NCI-H1930 (cell line): ENCODE data around the gene PIK3AP1.

Experiments
- DNase-seq, 2 experiments: peaks; one replicate each; lab custom pipeline; 2025; lab: John Stamatoyannopoulos, UW

Gene PIK3AP1

DNA sequence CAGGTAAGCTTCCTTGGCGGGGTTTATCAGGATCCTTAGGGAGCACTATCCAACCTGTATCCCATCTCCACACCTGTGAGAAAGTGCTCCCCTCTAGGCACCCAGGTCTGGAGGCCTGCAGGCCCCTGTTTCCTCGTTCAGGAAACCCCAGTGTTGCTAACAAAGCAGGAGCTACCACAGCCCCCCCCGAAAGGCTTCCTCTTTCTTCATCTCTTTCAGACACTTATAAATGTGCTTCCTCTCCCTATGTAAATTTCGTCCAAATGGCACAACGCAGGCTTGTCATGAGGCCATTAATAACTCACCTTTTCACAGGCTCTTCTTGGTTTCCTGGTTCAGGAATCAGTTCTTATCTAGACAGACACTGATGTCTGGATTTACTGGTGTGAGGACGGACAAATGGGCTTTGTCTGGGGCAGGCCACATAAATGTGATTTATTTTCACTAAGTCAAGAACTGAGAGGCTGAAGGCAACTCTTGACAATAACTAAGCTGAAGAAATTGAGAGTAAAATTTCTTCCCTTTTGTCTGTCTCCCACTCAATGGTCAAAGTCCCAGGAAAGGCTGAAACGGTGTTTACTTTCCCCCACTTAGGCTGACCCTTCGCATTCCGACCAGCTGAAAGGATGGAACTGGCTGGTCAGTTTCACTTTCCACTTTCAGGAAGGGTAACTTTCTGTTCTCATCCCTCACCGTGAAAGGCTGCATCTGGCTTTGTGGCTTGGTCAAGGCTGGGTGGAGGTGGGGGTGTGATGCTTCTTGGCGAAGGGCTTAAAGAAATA lies 46.8 kb downstream of the PIK3AP1 start:
- DNase-seq, result no peak

DNA sequence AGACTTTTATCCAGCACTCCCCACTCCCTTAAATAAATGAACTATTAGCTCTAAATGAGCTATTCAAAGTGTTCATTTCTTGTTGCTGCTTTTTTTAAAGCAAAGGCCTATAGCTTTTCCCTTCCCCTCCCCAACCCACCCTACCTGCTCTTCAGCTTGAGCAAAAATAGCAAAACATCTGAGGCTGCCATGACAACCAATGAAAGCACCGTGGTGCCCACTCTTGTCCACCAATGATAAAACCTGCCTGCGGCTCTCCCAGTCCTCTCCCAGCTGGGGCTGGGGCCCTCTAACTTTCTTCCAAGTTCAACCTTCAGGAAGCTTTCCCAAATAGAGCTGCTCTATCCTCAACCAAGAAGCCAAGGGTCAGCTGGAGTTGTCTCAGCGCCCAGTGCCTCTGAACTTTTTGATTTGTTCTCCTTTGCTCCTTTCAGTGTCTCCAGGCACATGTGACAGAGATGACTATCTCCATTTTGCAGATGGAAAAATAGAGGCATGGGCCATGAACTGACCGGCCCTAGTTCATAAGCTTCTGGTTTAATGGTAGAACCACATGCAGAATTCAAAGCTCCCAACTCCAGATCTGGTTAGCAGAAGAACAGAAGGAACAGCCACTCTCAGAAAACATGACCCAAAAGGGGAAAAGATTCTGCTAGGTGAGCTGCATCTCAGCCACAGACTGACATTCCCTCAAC lies 47.7 kb downstream of the PIK3AP1 start:
- DNase-seq, result no peak

DNA sequence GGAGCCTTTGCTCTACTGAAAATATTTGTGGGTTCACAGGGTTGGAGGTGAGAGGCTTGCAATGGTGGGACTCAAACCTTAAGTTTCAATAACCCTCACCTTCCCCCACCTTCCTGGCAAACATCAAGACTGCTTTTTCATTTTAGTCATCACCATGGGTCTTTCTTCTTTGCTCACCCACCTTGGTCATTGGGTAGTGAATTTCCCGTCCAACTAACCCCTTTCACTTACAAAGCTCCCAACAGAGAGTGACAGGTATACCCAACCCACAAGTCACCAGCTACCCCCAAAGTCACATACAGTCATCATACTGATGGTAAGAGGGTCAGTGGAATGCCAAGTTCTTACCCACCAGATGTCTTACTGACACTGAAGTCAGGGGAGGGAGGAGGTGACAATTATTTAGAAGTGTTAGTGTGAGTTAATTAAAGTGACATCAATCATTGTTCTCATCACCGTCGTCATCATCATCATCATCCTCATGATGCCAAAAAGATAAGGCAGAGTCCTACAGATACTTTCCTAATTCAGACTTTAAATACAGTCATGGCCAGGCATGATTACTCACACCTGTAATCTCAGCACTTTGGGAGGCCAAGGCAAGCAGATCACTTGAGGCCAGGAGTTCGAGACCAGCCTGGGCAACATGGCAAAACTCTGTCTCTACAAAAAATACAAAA lies 49.0 kb downstream of the PIK3AP1 start:
- DNase-seq, result no peak

DNA sequence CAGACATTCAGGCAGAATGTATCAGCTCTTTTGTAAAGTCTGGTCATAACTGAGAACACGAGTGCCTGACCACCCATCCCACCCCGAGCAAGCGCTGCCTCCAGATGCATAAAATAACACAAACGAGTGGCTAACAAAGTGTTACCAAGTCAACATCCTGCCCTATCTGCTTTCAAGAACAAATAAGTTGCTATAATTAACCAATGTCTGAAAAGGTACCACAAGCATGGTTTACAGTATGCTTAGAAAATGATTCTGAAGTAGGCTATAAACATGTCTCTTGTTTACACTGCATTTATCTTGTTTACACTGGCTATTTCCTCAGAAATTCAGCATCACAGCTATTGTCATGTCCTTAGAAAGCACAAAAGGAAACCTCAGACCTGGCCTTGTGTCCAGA lies 49.5 kb downstream of the PIK3AP1 start:
- peak; percentile 63 for DNase-seq

DNA sequence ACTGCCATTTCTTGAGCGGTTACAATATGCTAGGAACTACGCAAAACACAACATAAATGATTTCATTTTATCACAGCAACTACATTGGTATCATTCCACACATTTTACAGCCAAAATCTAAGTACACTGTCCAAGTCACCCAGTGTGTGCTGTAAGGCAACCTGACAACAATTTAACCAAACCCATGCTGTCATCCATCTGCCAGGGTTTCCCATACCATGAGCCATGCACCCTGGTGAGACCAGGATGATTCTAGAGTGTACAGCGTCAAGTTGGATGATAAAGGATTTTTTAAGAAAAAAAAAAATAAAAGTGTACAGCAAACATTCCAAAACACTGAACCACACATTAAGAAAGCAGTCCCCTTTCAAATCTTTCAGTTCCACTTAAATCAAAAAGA lies 52.9 kb downstream of the PIK3AP1 start:
- DNase-seq, result no peak

DNA sequence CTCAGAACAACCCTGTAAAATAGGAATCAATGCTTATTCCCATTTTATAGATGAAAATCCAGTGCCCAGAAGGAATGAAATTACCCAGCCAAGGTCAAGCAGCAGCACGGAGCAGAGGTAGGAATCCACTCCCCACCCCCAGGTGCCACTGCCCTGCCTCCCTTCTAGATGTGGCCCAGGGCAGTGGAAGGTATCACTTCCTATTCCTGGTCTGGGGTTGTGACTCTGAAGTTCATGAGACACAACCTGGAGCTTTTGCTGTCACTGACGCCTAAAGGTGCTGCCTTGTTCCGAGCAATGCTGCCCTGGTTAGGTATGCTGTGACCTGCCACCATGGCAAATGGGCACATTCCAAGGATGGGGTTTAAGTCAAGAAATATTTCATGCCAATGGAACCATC lies 53.6 kb downstream of the PIK3AP1 start:
- DNase-seq, result no peak

DNA sequence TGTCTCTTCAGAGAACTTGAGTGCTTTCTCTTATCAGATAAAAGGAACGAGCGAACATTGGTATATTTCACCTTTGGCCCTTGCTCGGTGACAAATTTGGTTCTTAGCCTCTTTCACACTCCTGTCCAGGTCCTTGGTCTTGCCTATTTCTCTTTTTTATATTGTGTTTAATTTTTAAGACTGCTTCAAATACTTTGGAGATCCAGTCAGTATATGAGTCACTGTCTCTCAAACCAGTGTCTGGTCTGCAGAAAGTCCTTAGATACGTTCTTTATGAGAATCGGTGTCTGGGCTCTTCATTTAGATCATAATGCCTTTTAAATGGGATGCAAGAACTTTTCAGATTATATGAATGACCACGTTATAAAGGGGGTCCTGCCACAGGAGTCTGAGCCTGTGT lies 55.0 kb downstream of the PIK3AP1 start:
- no peak for DNase-seq

DNA sequence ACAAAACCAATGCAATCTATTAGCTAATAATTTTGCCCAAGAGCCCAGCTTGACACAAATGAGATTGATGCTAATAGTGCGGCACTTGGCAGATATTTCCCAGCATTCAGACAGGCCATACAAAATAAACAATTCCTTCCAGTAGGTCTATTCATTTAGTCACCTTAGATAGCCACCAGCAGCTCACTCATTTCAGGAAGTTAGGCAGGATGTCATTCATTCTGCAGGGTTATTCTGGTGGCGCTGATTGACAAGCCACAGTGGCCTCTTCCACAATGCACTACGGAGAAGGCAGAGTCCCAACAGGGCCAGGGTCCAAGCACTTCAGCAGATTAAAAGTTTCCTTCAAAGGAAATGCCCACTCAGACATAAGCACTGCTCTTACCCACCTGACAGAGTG lies 55.8 kb downstream of the PIK3AP1 start:
- no peak for DNase-seq

DNA sequence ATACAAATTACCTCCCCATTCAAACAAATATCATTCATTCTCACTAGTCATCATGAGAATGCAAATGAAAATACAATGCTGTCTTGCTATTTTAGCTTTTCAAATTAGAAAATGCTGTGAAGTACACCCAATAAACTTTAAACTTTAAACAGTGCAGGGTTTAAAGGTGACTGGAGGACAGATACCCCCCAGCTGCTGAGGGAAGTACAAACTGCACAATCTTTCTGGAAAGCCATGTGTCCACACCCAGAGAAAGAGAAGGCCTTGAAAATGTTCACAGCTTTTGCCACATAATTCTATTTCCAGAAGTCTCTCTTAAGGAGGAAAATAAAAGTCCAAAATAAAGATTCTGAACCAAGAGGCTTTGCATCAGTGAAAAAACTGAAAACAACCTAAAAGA lies 56.5 kb downstream of the PIK3AP1 start:
- no peak for DNase-seq

DNA sequence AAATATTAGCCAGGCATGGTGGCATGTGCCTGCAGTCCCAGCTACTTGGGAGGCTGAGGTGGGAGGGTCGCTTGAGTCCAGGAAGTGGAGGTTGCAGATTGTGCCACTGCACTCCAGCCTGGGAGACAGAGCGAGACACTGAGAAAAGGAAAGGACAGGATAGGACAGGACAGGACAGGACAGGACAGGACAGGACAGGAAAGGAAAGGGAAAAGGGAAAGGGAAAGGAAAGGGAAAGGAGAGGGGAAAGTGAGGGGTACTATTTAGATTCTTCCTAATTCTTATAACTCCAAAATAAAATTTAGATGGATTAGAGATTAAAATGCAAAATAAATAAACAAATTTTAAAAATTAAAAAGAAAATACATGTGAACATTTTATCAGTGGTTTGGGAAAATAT lies 58.7 kb downstream of the PIK3AP1 start:
- no peak for DNase-seq

DNA sequence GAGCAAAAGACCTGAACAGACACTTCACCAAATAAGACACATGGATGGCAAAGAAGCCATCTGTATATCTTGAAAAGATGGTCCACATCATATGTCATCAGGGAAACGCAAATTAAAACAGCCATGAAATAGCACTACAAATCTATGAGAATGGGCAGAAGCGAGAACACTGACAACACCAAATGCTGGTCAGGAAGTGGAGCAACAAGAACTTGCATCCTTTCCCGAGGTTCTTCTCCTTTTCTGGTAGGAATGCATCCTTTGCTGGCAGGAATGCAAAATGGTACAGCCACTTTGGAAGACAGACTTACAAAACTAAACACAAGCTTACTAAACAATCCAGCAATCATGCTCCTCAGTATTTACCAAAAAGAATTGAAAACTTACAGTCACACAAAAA lies 60.0 kb downstream of the PIK3AP1 start:
- DNase-seq, result no peak

DNA sequence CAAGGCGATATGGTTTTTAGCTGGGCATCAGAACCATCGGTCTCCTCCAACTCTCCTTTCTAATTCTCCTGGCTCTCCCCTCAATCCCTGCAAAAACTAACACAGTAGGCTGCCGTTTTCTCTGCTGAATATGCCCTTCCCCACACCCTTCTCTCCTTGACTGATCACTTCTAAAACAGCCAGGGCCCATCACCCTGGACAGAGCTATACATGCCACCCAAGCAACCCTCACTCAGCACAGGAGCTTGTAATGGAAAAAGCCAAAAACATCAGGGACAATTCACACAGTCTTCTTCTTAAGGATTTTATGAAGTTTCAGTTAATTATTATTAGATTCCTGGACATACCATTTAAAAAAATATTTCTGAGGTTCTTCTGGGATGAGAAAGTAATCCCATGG lies 61.5 kb downstream of the PIK3AP1 start:
- no peak for DNase-seq

DNA sequence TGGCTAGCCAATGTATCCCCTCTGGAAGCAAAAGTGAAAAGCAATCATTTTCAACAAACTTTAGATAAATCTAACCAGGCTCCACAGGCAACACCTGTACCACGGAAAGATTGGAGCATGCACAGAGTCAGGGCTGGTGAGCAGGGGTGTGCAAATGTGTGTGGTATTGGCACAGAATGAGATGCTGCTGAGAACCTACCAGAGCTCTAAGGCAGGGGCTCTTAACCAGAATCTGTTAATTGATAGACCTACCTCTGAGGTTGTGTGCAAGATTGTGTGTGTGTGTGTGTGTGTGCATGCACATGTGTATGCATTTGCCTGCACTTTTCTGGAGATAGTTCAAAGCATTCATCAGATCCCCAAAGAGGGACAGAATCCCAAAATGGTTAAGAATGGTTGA lies 62.9 kb downstream of the PIK3AP1 start:
- DNase-seq, result no peak

DNA sequence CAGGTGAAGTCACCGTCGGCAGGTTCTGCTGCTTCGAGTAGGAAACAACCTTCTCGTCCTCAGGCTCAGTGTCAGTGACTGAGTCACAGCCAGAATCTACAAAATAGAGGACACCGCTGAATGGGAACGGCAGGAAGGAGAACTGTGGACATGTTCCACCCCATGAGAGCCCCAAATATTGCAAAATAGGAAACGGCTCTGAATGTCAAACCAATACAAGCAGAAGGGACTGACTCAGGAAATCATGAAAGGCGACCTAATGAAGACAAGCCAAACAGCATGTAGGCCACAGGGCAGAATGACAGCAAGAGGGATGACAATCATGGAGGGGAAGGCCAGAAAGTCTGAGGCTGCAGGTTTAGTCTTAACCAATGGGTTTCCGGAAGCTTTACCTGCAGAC lies 63.5 kb downstream of the PIK3AP1 start:
- no peak for DNase-seq

DNA sequence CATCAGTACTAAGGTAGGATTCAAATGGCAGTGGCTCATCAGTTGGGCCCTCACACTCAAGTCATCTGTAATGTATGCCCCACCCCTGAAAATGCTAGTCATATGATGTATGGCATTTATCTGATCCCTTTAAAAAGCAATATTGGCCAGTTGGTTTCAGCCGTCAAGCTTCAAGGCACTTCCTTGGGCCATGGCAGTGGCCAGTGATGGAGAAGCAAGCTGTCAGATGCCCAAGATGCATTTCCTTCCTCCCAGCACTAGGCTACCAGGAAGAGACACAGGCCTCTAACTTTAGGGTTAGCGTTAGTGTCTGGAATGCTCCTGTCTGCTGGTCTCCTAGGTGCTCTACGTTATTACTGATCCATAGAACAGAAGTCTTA lies 64.1 kb downstream of the PIK3AP1 start:
- DNase-seq, result no peak

DNA sequence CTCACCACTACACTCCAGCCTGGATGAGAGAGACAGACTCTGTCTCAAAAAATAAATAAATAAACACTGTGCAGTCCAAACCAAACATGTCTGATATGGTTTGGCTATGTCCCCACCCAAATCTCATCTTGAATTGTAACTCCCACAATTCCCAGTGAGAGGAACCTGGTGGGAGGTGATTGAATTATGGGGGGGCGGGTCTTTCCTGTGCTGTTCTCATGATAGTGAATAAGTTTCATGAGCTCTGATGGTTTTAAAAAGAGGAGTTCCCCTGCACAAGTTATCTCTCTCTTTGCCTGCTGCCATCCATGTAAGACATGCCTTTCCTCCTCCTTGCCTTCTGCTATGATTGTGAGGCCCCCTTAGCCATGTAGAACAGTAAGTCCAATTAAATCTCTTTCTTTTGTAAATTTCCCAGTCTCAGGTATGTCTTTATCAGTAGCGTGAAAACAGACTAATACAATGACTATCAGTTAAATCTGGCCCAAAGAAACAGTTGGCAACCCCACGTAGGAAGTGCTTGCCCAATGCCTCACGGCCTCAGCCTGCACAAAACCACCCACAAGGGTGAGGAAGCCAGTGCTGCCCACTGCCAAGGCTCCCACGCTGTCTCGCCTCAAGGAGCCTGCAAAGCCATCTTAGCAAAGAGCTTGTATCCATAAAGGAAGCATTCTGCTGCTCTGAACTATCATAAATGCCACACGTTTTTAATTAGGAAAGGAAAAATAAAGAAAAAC lies 64.7 kb downstream of the PIK3AP1 start:
- DNase-seq, result no peak

DNA sequence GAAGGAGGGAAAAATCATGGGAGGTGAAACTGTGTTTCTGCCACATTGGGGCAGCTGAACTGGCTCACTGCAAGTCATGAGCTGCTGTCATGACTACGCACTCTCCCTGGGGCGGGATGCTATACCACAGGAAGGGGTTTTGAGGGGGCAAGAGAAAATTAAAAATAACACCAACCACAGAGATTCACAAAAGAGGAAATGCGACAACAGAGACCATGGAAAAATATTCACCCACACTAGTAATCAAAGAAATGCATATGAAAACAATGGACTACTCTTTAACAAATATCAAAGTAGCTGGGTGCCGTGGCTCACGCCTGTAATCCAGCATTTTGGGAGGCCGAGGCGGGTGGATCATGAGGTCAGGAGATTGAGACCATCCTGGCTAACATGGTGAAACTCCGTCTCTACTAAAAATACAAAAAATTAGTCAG lies 68.3 kb downstream of the PIK3AP1 start:
- no peak for DNase-seq

DNA sequence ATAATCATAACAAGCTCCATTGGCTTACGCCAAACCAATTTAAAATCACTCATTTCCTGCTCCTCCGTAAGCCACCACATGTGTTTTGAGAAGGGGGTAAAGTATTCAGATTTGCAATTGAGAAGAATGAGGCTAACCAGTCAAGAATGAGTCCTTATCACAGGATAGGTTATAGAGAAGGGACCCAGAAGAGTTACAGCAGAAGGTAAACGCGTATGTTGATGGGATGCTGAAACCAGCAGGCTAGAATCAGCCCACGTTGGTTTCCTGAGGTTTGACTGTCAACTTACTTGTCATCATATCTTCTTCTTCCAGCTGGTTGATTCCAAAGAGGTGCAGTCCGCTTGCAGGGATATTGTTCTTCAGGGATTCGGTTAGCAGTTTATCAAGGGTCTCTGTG lies 69.4 kb downstream of the PIK3AP1 start:
- no peak for DNase-seq

DNA sequence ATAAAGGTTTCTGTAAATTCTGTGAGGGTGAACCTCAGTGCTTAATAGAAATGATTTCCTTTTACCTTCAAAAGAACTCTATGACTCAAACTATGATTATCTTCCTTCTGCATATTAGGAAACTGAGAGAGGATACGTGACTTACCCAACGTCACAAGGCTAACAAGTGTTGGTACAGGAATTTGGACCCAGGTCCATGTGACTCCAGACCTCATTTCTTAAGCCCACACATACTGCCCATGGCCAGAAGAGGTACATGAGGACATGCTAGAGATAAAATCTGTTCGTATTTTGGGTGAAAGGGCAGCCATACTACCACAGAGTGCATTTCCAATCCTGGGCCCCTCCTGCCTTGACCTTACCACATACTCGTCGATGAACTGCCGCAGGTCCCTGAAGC lies 72.0 kb downstream of the PIK3AP1 start:
- DNase-seq, result no peak

DNA sequence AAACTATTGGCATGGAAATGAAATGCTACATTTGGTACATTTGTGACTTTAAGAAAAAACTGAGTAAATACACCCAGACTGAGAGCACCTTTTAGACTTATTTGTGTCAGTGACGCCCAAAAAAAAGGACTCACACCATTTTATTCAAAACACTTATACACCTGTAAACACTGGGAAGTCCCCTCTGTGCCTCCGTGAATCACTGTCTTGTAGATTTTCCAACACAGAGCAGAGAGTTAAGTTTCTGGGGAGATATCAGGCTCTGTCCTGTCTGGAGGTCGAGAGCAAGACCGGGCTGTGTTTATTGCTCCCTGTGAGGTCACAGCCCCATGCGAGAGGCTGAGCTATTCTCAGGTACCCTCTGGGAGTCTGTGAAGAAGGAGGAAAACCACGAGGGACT lies 72.8 kb downstream of the PIK3AP1 start:
- no peak for DNase-seq

DNA sequence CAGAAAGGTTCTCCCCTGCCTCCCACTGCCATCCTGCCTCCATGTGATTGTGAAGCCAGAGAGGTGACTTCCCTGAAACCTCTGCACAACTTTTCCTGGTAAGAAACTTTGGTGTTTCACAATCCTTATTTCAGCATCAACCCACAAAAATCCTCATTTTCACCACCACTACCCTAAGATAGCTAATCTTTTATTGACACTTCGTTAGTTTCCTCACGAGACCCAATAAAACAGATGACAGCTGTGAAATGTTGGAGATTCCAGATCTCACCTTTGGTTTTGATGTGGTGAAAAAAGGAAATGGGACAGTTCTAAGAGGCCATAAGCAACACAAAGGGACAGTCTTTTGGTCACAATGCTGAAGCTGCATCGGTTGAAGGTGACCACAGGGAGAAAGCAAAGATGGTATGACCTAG lies 73.6 kb downstream of the PIK3AP1 start:
- DNase-seq, result no peak

DNA sequence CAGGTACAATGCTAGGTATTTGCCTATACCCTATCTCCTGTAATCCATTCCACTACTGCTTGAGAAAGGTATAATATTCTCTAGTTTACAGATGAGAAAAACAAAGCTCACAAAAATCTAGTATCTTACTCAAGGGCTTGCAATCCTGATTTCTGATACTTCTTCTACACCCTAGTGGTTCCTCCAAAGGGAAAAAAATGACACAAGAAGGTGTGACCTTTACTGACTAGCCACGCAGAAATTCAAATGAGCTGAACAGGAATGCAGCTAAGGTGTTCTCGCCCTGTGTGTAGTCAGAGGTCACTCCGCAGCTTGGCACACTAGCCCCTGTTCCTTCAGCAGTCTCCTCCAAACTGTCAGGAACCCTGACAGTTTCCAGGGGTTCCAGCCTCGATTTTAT lies 74.0 kb downstream of the PIK3AP1 start:
- no peak for DNase-seq
